Central memory CD8-positive, alpha-beta T cell (primary cell): ENCODE data around the gene KPTN.

Source experiments
- ATAC-seq: fragments of 150-1000 bp; cut with Tn5 transposase; replicated peaks from 2 replicates; pipeline ENCODE4 v1.10.0; 2022; ENCODE audit warnings: mild to moderate bottlenecking, moderate FRiP score, moderate number of reproducible peaks; ENCODE audit not compliant: poor library complexity, severe bottlenecking; ENCODE audit errors: extremely low read depth
- DNase-seq, 2 donors: peaks; one replicate each; pipeline ENCODE4 v3.0.0; 2021; ENCODE audit warnings: low spot score in 2 of 2
- H3K27ac Mint-ChIP-seq: one replicate; pipeline ENCODE4 v1.8.0; 2022; ENCODE audit warnings: low read depth, mild to moderate bottlenecking, moderate library complexity, mixed read lengths
- H3K27me3 Mint-ChIP-seq: one replicate; pipeline ENCODE4 v1.8.0; 2022; ENCODE audit warnings: mixed read lengths
- H3K36me3 Mint-ChIP-seq: one replicate; pipeline ENCODE4 v1.8.0; 2022; ENCODE audit warnings: mild to moderate bottlenecking, moderate library complexity, mixed read lengths; ENCODE audit not compliant: insufficient read depth
- H3K4me1 Mint-ChIP-seq: one replicate; pipeline ENCODE4 v1.8.0; 2022; ENCODE audit warnings: mixed read lengths
- H3K4me3 Mint-ChIP-seq: one replicate; pipeline ENCODE4 v1.8.0; 2022; ENCODE audit warnings: mild to moderate bottlenecking, moderate library complexity, mixed read lengths
- H3K9me3 Mint-ChIP-seq: one replicate; pipeline ENCODE4 v1.8.0; 2022; ENCODE audit warnings: mixed read lengths

KPTN gene

GRCh38 chr19:47483800-47484690 is at the start of gene KPTN:
Gene KPTN (minus strand): TSS chr19:47484219. CDS start chr19:47484160, 59 bp downstream.
- Mint-ChIP-seq H3K9me3 (no peaks in the 10 kb centered on the region), H3K4me3 (peak within 1 kb of the TSS; percentile 93), H3K36me3 (peaks cover 35% of the 10 kb centered on the region), H3K27ac (peak within 1 kb of the TSS; percentile 94), H3K27me3 (no peaks in the 10 kb centered on the region), H3K4me1 (peaks cover 14% of the 10 kb centered on the region)
- DNase-seq (peak; percentile 84 to 85), ATAC-seq (peak; percentile 85)

- H3K4me1 Mint-ChIP-seq, result no peaks in the 10 kb centered on the region
- DNase-seq (no peak), ATAC-seq (no peak)
- no peaks in the 10 kb centered on the region for H3K9me3 Mint-ChIP-seq
- H3K4me3 Mint-ChIP-seq, result no peak overlapping the region
- no peak overlapping the region for H3K27ac Mint-ChIP-seq
- no peaks in the 10 kb centered on the region for H3K36me3 Mint-ChIP-seq
- no peaks in the 10 kb centered on the region for H3K27me3 Mint-ChIP-seq
These were observed 47.8 kb upstream of the KPTN start for GRCh38 chr19:47531640-47532387.

GRCh38 chr19:47529018-47529742 is 45.2 kb upstream of the KPTN start:
- no peak for DNase-seq
- H3K27ac Mint-ChIP-seq, result no peak overlapping the region
- no peaks in the 10 kb centered on the region for H3K4me1 Mint-ChIP-seq
- no peak for ATAC-seq
- no peaks in the 10 kb centered on the region for H3K9me3 Mint-ChIP-seq
- no peak overlapping the region for H3K4me3 Mint-ChIP-seq
- H3K27me3 Mint-ChIP-seq, result no peaks in the 10 kb centered on the region
- H3K36me3 Mint-ChIP-seq, result no peaks in the 10 kb centered on the region

- ATAC-seq (no peak), DNase-seq (no peak)
- H3K4me1 Mint-ChIP-seq, result peaks cover 5% of the 10 kb centered on the region
- no peak overlapping the region for H3K4me3 Mint-ChIP-seq
- H3K27me3 Mint-ChIP-seq, result peaks cover 13% of the 10 kb centered on the region
- H3K27ac Mint-ChIP-seq, result no peak overlapping the region
- H3K9me3 Mint-ChIP-seq, result no peaks in the 10 kb centered on the region
- no peaks in the 10 kb centered on the region for H3K36me3 Mint-ChIP-seq
These were observed 42.8 kb upstream of the KPTN start for GRCh38 chr19:47526798-47527197.

- peaks cover 25% of the 10 kb centered on the region for H3K4me1 Mint-ChIP-seq
- H3K27me3 Mint-ChIP-seq, result peaks cover 18% of the 10 kb centered on the region
- DNase-seq, result no peak
- H3K9me3 Mint-ChIP-seq, result no peaks in the 10 kb centered on the region
- H3K27ac Mint-ChIP-seq, result no peak overlapping the region
- no peak overlapping the region for H3K4me3 Mint-ChIP-seq
- no peak for ATAC-seq
- H3K36me3 Mint-ChIP-seq, result no peaks in the 10 kb centered on the region
These were observed 39.5 kb upstream of the KPTN start for GRCh38 chr19:47523473-47523872.

GRCh38 chr19:47521473-47522180 is 37.6 kb upstream of the KPTN start:
- ATAC-seq, result no peak
- no peaks in the 10 kb centered on the region for H3K9me3 Mint-ChIP-seq
- peaks cover 40% of the 10 kb centered on the region for H3K4me1 Mint-ChIP-seq

GRCh38 chr19:47520839-47521238 is 36.8 kb upstream of the KPTN start:
- Mint-ChIP-seq H3K4me3 (no peak overlapping the region), H3K27ac (no peak overlapping the region), H3K9me3 (no peaks in the 10 kb centered on the region), H3K36me3 (peaks cover 2% of the 10 kb centered on the region), H3K4me1 (peaks cover 48% of the 10 kb centered on the region), H3K27me3 (peaks cover 18% of the 10 kb centered on the region)
- no peak for ATAC-seq
- no peak for DNase-seq

More at GRCh38 chr19:47521473-47522180, 37.6 kb upstream of the KPTN start:
- no peak overlapping the region for H3K27ac Mint-ChIP-seq
- H3K27me3 Mint-ChIP-seq, result peaks cover 18% of the 10 kb centered on the region
- peak overlapping the region; percentile 16 for H3K4me3 Mint-ChIP-seq
- no peak for DNase-seq
- H3K36me3 Mint-ChIP-seq, result peaks cover 2% of the 10 kb centered on the region

GRCh38 chr19:47520343-47520806 is 36.4 kb upstream of the KPTN start:
- peak overlapping the region; percentile 19 for H3K27ac Mint-ChIP-seq
- H3K9me3 Mint-ChIP-seq, result no peaks in the 10 kb centered on the region
- H3K4me3 Mint-ChIP-seq, result no peak overlapping the region
- DNase-seq (no peak), ATAC-seq (no peak)
- H3K36me3 Mint-ChIP-seq, result peaks cover 3% of the 10 kb centered on the region
- peaks cover 53% of the 10 kb centered on the region for H3K4me1 Mint-ChIP-seq
- H3K27me3 Mint-ChIP-seq, result peaks cover 18% of the 10 kb centered on the region

GRCh38 chr19:47518854-47519253 is 34.8 kb upstream of the KPTN start:
- H3K36me3 Mint-ChIP-seq, result peaks cover 12% of the 10 kb centered on the region
- H3K4me1 Mint-ChIP-seq, result peaks cover 64% of the 10 kb centered on the region
- H3K27me3 Mint-ChIP-seq, result peaks cover 15% of the 10 kb centered on the region
- DNase-seq, result no peak
- no peak overlapping the region for H3K27ac Mint-ChIP-seq
- no peaks in the 10 kb centered on the region for H3K9me3 Mint-ChIP-seq
- peak overlapping the region; percentile 56 for H3K4me3 Mint-ChIP-seq
- no peak for ATAC-seq

GRCh38 chr19:47518139-47518538 is 34.1 kb upstream of the KPTN start:
- H3K4me1 Mint-ChIP-seq, result peaks cover 71% of the 10 kb centered on the region
- peaks cover 12% of the 10 kb centered on the region for H3K36me3 Mint-ChIP-seq
- peak in 1 of 2 donors; percentile 63 for DNase-seq
- H3K27me3 Mint-ChIP-seq, result peaks cover 9% of the 10 kb centered on the region
- H3K27ac Mint-ChIP-seq, result peak overlapping the region; percentile 99
- H3K4me3 Mint-ChIP-seq, result peak overlapping the region; percentile 60
- ATAC-seq, result no peak
- no peaks in the 10 kb centered on the region for H3K9me3 Mint-ChIP-seq

GRCh38 chr19:47514869-47515588 is 31.0 kb upstream of the KPTN start, which contains the start of gene NAPA:
Gene NAPA (minus strand): TSS chr19:47515063. CDS start chr19:47514940, 123 bp downstream.
- peak; percentile 99 to 100 for DNase-seq
- Mint-ChIP-seq H3K27me3 (no peaks in the 10 kb centered on the region), H3K4me3 (peak within 1 kb of the TSS; percentile 99), H3K27ac (peak within 1 kb of the TSS; percentile 99), H3K36me3 (peaks cover 21% of the 10 kb centered on the region), H3K9me3 (no peaks in the 10 kb centered on the region), H3K4me1 (peaks cover 89% of the 10 kb centered on the region)
- peak; percentile 95 for ATAC-seq
